Inflammatory macrophage treated with lipopolysaccharide for 1 hour (primary cell): ENCODE measurements around the gene ZNF48.
A peak's percentile ranks its signal among the peaks of the same experiment; 100 is the strongest.

ENCODE experiments used
- DNase-seq, 2 donors: peaks; one replicate each; pipeline ENCODE4 v3.0.0-alpha.2; 2020 to 2022

ZNF48 gene

DNA sequence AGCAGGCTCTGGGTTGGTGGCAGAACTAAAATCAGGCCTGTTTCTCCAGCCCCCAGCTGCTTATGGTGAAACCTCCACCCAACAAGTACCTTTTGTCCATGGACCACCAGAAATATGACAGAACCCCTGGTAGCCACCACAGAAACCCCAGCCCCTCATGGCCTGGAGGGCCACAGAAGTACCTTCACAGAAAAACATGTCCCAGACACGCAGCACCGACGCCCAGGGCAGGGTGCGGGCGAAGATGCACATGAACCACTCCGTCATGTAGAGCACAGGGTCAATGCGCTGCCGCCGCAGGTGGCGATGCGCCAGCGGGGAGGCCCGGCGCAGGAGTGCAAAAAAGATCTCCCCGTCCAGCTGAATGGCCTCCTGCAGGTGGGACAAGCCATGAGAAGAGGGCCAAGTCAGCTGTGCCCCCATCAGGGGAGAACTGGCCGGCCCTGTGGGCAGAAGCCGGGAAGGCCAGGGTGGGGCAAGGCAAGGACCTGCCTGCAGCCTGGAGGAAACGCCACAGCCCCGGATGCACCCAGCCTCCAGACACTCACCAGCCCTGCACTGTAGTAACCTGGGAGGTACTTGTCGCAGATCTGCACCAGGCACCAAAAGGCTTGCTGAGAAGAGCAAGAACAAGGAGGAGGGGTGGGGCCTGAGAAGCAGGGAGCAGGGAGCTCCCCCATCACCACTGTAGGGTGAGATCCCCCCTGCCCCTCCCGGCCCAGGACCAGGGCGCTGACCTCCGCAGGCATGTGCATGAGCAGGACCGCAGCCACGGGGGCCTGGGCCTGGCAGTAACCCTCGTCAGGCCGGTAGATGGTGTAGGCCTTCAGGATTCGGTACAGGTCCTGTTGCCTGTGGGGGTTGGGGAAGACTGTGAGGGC, 36.0 kb upstream of the ZNF48 start:
- no peak for DNase-seq

DNA sequence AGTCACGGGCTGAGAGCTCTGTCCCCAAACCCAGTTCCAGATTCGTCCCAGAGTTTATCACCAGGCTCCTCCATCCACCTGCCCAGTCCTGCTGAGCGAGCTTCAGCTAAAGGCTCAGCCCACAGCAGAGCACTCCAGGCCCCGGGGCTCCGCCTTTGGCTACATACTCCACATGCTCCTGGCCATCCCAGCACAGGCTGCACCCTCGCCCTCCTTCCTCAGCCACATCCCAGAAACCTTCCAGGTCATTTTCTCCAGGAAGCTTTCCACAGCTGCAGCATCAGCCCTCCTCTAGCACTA, 35.4 kb upstream of the ZNF48 start:
- DNase-seq: no peak

DNA sequence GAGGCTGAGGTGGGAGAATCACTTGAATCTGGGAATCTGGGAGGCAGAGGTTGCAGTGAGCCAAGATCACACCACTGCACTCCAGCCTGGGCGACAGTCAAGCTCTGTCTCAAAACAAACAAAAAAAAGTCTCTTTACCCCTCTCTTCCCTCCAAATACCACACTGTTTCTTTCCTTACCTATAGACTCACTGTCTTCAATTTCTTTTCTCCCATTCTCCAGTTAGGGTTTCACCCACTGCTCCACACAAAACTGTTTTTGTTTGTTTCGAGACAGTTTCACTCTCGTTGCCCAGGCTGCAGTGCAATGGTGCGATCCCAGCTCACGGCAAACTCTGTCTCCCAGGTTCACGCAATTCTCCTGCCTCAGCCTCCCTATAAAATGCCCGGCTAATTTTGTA, 34.0 kb upstream of the ZNF48 start:
- DNase-seq: no peak

DNA sequence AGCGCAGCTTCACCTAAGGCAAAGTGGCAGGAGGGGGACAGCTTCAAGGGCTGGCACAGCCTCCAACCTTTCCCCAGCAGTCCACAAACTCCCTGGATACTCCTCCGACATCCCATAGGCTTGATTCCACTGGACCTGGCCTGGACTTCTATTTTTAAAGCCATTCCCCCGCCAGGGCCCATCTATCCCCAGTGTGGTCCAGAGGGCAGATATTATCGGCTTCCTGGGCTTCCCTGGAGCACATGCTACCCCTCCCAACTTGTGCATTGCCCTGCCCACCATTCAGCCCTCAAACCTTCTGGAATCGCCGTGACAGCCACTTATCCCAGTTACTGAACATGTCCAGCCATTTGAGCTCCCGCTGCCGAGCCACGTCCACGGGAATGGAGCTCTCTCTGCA, 30.0 kb upstream of the ZNF48 start:
- no peak for DNase-seq

DNA sequence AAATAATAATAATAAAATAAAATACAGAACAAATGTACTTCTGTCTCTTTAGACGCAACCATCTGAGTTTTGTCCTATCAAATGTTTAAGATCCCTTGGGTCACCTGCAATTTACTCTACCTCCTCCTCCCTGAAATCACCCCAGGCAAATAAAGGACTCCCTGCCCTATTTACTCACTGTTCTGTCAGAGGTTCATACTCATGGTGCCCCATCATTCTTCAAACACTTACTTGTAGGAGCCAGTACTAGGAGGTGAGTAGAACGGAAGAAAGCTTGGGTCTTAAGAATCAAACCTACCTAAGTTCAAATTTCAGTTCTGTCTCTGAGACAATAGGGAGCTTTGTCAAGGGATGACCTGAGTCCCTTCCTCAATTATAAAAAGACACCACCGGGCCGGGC, 28.7 kb upstream of the ZNF48 start:
- DNase-seq: no peak

DNA sequence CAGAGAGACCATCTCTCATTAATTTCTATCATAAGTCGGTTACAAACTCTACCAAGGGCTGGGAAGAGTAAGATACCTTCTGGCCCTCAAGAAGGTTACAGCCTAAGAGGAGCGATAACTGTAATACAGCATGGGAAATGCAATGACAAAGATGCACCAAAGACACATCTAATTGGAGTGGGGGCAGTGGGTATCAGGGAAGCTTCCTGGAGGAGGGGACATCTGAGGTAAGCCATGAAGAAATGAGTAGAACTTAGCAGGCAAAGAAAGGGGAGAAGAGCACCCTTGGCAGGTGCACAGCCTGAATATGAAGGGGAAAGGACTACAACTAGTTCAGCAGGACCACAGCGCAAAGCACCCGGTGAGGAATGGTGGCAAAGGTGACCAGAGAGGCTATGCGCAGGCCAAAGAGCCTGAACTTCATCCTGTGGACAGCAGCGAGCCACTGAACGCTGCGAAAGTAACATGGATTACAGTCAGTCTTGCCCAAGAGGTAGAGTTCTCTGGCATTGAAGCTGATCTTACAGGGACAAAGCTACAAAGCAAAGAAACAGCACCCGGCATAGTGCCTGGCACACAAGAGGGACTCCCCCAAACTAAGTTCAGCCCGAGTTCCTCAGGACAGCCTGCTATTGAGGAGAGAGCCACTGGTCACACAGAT, 27.7 kb upstream of the ZNF48 start:
- no peak for DNase-seq

DNA sequence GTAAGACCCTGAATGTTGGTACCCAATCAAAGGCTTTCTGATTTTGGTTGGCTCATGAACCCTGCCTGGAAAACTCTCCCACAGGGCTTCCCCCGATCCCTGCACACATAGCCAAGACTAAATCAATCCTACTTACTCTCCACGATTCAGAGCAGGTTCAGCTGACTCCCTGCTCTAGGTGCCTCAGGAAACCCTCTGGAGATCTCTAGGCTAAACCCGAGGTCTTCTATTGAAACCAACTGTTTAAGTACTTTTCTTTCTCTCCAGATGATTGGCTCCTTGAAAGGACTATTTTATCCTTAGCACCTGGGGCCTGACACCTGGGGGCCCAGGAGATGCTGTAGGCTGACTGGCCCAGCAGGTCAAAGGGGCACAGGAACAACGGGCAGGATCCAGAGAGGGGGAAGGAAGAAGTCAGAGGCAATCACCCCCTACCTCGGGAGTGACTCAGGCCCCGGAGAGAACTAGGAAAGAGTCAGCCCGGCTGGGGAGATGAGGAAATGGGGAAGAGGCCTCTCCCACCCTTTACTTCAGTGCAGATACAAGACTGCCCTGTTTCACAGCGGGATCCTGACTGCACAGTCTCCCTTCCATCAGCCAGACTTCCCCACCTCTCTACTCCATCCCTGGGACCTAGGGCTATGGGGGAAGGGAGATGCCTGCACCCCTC, 27.0 kb upstream of the ZNF48 start:
- DNase-seq: peak; percentile 74 to 79

DNA sequence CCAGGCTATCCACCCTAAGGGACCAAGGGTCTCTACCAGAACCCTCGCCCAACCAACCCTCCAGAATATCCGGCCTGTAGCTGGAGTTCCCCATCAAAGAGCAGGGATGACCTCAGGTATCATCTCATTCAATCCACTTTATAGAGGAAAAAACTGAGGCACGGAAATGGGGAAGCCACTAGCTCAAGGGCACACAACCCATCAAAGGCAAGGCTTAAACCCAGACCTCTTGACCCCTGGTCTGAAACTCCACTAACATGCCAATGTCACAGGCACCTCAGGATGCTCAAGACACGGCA, 26.5 kb upstream of the ZNF48 start:
- peak in 1 of 2 donors; percentile 8 for DNase-seq

DNA sequence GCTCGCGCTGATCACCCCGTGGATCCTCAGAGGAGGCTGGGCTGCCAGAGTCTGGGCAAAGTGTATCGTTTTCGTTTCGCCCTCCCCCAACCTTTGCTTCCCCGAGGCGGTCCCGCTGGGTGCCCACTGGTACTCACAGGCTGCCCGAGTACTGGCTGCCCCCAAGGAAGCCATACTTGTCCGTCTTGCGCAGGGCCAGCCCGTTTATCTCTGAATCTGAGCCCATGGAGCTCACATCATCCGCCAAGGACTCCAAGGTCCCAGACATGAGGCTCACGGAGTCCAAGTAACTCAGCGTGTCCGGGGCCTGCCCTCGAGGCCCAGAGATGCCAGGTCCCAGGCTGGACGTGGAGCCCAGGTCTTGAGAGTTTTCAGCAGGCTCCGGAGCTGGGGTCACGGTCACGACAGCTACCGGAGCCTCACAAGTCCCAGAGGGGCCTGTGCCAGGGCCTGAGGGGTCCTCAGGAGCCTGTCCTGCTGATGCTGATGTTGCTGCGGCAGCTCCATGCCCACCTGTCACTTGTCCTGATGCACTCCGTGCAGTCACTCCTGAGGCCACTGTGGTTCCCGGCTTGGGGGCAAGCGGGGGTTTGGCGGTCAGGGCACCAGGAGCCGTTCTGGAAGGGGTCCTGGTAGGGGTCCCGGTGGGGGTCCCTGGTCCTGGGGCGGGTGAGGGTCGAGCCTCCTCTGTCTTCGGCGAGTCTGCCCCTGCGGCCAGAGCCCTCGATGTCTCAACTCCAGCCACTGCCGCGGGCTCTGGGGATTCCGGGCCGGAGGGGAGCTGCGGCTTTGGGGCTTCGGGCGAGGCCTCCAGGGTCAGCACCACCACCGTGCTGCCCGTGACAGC, 25.9 kb upstream of the ZNF48 start:
- no peak for DNase-seq

DNA sequence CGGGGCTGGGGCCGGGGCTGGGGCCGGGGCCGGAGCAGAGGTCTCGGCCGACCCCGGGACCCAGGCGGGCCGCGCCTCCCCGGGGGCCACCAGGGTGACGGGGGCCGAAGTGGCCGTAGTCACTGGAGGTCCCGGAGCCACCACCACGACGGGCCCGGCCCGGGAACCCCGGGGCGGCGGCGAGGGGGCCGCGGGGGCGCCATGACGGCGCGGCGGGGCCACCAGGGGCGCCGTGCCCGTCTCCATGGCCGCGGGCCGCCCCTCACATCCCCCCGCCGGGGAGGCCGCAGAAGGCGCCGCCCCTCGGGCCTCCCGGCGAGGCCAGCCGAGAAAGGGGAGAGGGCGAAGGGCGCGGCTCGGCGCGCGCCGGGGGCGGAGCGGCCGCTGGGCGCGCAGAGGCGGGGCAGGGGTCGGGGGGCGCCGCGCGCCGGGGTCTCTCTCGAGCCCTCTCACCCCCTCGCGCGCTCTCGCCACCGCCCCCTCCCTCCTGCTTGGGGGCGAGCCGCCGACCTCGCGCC, 25.2 kb upstream of the ZNF48 start:
- DNase-seq: peak in 1 of 2 donors; percentile 11

DNA sequence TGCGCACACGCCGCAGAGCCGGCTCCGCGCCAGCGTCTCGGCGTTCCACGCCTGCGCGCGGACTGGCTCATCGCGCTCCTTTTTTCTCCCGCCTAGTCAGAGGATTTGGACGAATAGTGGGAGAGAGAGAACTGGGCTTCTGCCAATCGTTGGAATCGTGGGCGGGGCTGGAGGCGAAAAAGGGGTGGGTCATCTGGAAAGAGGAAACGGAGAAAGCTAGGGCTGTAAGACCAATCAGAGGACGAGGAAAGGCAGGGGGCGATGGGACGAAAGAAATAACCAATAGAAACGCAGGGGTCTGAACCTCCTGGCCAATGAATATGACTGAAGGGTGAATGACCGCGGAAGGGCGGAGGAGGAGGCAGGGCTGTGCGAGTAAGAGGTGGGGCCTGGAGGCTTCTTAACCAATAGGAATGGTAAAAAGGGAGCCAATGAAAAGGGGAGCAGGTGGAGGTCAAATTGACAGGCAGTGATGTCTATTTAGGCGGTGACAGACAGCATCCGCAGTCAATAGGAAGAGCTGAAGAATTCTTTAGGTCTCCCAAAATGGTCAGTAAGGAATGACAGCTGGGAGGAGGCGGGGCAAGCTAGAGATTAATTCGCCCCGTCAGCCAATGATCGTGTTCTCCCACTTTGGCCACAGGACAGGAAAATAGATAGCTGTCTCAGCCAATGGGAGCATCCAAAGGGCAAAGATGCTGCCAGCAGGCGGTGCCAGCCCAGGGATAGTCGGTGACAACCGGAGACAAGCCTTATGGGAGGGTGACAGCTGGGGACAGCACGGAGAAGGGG, 24.6 kb upstream of the ZNF48 start, which contains the start of gene TBC1D10B:
TBC1D10B (minus strand) TSS at position 39 of the 792 bp plus-strand sequence. CDS start 311 bp downstream, outside the sequence.
- peak; percentile 100 for DNase-seq

DNA sequence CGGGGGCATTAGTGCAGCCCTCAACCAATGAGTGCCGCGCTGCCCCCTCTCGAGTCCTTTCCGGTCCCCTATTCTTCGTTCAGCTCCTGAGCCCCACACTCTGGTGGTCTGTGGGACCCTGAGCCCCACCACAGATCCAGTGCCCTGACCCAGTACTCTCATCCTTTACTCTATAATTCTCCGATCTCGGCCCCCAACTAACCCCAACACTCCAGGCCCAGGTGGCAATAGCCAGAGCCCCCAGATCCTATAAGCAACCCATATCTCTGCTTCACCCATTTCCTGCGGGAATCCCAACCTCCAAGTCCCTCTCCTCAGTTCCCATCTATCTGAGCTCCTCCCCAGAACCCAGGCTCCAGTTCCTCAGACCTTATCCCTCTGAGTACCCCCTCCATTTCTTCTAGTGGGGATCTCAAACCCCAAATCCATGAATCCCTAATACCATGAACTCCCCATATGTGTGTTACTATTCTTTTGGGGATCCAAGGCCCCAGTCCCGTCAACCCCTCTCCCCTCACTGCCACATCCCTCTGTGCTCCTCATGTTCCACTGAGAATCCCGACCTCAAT, 23.9 kb upstream of the ZNF48 start:
- DNase-seq: no peak

DNA sequence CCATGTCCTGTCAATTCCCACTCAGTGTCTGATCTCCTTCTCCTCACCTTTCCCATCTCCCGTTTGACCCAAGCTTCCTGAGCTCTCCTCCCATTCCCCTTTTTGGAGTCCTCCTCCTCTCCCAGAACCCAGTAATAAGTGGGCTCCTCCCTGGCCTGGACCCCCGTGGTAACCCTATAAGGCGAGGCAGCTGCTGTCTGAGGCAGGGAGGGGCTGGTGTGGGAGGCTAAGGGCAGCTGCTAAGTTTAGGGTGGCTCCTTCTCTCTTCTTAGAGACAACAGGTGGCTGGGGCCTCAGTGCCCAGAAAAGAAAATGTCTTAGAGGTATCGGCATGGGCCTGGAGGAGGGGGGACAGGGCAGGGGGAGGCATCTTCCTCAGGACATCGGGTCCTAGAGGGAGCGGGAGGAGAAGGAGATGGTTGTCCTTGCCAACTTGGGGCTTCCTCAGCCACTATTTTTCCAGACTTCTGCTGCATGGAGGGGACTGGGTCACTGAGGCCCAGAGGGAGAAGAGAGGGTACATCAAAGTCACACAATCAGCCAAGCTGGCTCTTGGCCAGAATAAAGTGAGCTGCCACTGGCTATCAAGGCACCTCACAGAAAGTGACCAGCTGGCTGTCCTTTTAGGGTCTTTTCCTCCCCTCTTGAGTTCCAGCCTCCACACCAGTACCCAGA, 23.0 kb upstream of the ZNF48 start:
- no peak for DNase-seq

DNA sequence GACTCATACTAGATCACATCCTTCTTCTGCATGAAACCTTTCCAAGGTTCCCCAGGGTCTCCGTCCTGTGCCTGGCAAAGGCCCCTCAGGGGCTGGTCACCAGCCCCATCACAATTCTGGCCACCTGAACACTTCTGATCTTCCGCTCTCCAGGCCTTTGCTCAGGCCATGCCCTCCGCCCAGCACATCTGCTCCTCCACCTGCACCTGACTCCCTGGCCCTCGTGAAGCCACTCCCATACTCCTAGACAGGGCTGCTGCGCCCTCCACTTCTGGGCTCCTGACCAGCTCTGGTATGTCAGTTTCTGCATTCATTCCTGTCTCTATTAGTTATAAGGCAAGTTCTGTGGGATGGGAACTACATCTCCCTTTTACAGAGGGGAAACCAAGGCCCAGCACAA, 22.5 kb upstream of the ZNF48 start:
- no peak for DNase-seq

DNA sequence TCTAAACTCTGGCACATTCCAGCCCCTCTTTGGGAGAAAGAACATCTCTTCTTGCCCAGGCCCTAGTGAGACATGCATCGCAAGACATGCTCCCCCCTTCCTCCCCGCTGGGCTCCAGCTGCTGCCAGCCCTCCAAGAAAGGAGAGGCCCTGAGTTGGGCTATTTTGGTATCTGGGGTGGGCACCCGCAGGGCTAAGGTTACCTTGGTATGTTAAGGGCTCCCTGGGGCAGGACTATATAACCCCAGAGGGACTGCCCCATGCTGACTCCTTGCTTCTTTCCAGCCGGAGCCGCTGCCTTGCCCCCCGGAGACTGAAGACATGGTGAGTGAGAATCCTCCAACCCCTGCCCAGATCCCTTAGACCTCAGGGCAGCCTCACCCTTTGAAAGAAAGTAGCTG, 20.7 kb upstream of the ZNF48 start, which contains the start of gene MYL11:
MYL11 (plus strand) TSS at position 265 of the 400 bp plus-strand sequence; CDS start at position 321, 56 bp downstream.
- DNase-seq: no peak

DNA sequence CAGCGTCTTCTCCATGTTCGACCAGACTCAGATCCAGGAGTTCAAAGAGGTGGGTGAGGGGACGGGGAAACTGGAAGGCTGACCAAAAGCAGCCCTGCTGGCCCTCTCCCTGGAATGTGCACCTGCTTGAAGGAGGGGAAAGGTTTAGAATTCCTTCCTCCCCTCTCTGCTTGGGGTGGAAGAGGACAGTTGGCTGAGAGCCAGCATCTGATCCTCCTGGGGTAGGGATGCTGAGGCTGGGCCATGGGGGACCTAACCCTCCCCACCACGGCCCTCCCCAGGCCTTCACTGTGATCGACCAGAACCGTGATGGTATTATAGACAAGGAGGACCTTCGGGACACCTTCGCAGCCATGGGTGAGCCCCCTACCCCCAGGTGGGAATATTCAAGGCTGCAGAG, 19.4 kb upstream of the ZNF48 start:
- DNase-seq: no peak

DNA sequence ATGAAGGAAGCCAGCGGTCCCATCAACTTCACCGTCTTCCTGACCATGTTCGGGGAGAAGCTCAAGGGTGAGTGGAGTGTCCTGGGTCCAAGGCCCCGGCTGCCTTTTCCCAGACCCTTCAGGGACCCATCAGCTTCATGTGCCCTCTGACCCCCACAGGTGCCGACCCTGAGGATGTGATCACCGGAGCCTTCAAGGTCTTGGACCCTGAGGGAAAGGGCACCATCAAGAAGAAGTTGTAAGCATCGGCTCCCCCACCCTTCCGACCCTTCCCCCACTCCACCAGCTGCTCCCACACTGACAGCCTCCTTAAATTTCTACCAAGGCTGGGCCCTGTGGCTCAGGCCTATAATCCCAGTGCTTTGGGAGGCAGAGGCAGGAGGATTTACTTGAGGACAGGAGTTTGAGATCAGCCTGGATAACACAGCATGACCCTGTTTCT, 18.7 kb upstream of the ZNF48 start:
- DNase-seq: no peak

DNA sequence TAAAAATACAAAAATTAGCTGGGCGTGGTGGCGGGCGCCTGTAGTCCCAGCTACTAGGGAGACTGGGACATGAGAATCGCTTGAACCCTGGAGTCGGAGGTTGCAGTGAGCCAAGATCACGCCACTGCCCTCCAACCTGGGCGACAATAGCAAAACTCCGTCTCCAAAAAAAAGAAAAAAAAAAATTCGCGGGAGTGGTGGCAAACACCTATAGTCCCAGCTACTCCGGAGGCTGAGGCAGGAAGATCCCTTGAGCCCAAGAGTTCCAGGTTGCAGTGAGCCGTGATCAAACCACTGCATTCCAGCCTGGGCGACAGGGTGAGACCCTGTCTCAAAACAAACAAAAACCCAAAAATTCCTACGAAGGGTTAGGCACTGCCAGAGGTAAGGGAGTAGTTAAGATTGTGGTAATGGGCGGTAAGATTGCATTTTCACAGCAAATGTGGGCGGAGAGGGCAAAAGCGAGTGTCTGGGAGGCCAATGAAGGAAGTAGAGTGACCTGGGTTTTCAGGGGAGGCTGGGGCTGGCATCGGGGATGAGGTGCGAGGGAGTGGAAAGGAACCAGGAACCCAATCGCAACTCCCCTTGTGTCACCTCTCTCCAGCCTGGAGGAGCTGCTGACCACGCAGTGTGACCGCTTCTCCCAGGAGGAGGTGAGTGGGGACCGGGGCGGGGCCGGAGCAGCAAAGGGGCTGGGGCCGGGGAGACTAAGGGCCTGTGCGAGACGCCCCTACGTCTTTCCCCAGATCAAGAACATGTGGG, 18.0 kb upstream of the ZNF48 start:
- peak in 1 of 2 donors; percentile 67 for DNase-seq

DNA sequence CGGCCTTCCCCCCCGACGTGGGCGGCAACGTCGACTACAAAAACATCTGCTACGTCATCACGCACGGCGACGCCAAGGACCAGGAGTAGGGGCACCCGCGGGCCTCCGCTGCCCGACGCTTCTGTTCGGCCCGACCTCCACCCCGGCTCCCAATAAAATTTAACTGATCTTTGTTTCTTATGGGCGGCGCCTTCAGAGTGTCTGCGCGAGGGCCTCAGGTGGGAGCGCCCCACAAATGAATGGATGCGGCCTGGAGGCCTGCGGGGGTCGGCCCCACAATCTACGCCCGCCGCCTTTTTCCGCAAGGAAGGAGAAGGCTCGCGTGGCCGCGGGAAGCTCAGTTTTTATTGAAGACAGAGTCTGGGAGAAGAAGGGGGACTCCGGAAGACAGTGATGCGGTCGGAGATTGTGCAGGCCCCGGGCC, 17.4 kb upstream of the ZNF48 start:
- peak in 1 of 2 donors; percentile 67 for DNase-seq
